Fibroblast of lung (primary cell): ENCODE results near the gene EML4.

Source experiments
- CTCF ChIP-seq, 2 donors: IDR thresholded peaks in 1 of 2; conservative IDR thresholded peaks in 1 of 2; 1 replicate in 1 of 2; 2 replicates in 1 of 2; pipeline ENCODE4 v1.5.1; 2011 to 2012; ENCODE audit warnings: low read length in 2 of 2, control low read depth in 1 of 2, inconsistent platforms in 1 of 2, low read depth in 1 of 2, mild to moderate bottlenecking in 1 of 2
- EZH2 ChIP-seq: IDR thresholded peaks from 2 replicates; pipeline ENCODE4 v1.5.1; 2012; ENCODE audit warnings: low read length, control low read depth, mild to moderate bottlenecking; ENCODE audit errors: missing control alignments

DNA sequence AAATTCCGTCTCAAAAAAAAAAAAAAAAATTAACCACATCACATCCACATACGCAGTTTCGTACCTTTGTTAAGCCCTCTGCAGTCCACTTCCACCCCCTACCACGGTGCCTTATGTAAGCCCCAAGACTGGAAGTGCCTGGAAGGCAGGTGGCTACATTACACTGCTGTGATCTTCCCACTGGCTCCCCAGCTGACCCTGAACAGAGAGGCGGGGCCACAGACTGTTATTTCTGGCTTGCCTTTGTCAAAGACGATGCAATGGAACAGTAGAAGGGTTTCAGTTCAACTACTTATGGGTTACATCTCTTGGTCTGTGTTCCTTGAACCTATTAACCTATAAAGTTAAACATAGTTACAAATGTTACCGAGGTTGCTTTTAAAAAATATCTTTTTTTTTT lies 207.6 kb downstream of the EML4 start:
- TF ChIP-seq CTCF (conservative IDR thresholded peaks at IDR 0.05 in 1 of 2, IDR thresholded peaks at IDR 0.05 in 1 of 2; ENCODE audit: low read depth in 1 of 2, low read length in 2 of 2) (no peak), EZH2 (no peak)
